DMS 273 (cell line): Measurements from ENCODE around the gene DNAH17.

Experiments
- DNase-seq: peaks from one replicate; lab custom pipeline; 2025; ENCODE audit not compliant: unreplicated experiment; lab: John Stamatoyannopoulos, UW

The DNAH17 gene

GRCh38 chr17:78550464-78550863 is 26.7 kb downstream of the DNAH17 start:
- no peak for DNase-seq

DNA sequence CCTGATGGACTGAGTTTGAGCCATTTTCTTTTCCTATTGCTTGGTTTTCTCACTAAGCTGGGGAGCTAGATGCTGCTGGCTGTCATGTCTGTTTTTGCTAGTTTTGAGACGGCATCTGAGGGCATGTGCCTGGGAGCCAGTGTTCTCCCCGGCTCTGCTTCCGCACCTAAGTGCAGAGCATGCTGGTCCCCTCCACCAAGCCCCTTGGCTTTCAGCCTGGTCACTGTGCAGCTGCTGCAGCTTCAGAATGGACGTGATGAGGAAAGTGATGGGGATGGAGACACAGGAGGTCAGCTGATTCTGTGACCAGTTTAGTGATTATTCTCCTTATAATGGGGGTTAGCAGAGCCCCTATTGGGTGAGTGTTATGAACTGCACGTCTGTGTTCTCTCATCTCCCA is 28.5 kb downstream of the DNAH17 start:
- no peak for DNase-seq

GRCh38 chr17:78547035-78547434 is 30.2 kb downstream of the DNAH17 start:
- no peak for DNase-seq

GRCh38 chr17:78546476-78546875 is 30.7 kb downstream of the DNAH17 start:
- no peak for DNase-seq

DNA sequence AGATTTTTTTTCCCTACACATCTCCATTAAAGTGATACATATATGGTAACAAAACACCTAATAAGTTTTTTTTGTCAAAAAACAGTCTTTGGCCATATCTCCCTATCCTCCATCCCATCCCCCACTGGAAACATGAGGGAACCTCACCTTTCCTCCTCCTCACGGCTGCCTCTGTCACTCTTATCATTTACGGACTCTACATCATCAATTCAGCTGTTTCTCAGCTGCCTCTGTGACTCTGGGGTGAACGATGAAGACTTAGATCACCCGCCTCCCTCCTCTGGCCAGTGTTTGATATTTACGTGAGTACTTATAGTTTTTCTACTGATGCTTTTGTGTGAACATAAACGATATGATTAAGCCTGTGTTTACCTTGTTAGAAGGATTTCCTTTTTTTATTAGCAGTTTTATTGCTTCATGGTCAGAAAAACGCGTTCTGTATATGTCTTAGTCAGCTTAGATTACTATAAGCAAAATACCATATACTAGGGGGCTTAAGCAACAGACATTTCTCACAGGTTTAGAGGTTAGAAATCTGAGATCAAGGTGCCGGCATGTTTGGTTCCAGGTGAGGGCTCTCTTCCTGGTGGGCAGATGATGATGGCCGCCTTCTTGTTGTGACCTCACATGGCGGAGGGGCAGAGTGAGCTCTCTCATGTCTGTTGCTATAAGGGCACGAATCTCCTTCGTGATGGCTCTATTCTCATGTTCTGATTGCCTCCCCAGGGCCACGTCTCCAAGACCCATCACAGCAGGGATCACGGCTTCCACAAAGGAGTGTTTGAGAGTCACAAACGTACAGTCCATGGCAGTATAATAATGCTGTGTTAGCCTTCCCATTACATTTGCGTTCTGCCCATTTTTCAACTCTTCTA is 32.1 kb downstream of the DNAH17 start:
- DNase-seq: no peak

- DNase-seq: no peak
Observed at GRCh38 chr17:78541488-78542206, 35.5 kb downstream of the DNAH17 start.

- no peak for DNase-seq
Observed at GRCh38 chr17:78539781-78540180, 37.4 kb downstream of the DNAH17 start.

GRCh38 chr17:78538033-78538776 is 39.0 kb downstream of the DNAH17 start:
- no peak for DNase-seq

- DNase-seq: no peak
Observed at GRCh38 chr17:78537217-78537860, 39.9 kb downstream of the DNAH17 start.

GRCh38 chr17:78535273-78536197 is 41.7 kb downstream of the DNAH17 start:
- DNase-seq: no peak

- DNase-seq: no peak
Observed at GRCh38 chr17:78534492-78535272, 42.5 kb downstream of the DNAH17 start.

DNA sequence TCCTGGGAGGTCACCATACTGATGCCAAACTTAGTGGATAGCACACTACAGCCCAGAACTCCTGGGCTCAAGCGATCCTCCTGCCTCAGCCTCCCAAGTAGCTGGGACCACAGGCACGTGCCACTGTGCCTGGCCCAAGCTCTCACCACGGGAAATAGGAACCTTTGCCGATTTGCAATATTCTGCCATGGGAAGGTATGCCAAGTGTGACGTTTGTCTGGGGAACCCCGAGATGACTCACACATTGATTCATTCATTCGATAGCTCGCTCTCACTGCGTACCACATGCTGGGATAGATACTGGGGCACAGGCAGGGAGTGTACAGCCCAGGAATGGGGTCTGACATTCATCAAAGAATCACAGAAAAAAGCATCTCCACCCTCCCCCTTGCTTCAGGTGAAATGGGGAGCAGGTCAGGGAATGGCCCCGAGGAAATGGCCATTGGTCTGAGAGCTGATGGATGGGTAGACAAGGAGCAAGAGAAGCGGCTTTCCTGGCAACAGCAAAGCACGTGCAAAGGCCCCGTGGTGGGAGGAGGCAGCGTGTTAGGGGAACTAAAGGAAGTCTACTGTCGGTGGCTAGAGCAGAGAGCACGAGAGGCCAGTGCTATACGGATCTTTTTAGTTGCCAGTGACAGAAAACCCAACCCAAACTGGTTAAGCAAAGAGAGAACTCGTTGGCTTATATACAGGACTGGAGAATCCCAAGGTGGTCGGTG is 44.1 kb downstream of the DNAH17 start:
- no peak for DNase-seq

DNA sequence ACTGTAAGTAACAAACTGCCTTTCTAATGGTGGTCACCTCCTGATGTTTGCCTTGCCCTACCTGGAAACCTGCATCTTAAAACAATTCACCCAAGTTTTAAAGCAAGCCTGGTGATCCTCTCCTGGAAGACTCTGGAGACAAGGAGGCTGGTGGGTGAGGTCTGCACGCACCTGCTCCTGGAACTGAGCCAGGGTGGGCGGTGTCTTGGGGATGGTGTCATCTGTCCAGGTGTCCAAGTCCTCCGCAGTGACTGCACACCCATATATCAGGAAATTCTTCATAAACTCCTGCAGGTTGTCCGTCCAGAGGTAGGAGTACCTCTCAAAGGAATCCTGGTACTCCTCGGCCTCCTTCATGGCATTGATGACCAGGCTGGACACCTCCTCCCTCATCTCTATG is 44.9 kb downstream of the DNAH17 start:
- DNase-seq: no peak

DNA sequence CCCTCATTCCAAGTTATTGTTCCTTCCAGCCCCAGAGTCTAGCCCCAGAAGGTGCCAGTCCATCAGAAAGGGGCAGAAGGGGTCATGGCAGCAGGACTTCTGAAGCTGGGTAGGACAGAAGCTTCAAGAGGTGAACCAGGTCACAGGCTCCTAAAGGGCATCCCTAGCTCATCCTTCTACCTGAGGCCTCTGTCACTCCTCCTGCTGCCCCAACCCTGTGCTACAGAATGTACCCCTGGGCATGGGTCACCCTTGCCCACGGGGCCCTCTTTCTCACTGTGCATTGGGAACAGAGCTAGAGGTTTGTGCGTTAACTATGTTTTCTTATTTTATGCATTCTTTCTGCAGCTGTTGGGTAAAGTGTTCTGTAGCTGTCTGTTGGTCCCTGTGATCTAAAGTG is 46.5 kb downstream of the DNAH17 start:
- DNase-seq: no peak

DNA sequence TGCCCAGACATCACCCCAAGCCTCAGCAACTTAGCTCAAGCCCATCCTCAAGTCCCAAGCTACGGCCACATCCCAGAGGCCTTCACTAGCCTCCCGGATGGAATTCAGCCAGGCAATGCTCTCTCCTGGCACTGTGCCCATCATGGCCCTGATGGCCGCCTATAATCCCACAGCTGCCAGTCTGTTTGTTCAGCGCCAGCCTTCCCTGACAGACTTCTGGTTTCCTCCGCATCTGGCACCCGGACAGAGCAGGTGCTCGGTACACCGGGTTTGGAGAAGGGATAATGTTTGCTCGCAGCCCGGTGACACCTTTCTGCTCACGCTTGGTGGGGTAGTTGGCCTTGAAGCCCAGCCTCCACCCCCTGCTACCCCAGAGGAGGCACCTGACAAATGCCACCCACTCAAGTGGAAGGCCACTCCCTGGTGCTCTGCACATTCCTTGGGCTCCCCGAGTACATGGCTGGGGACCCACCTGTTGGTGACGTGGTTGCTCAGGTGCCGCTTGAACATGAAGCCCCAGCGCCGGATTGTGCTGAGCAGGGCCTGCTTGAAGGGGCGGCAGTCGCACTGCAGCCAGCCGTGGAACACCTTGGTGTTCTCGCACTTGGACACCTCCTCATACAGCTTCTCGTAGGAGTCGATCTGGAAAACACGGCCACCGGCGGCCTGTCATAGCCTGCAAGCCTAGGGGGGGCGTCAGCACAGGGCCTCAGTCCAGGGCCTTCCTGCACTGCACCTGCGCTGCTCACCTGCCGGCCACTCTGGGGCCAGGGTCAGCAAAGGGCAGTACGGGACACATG is 47.1 kb downstream of the DNAH17 start:
- DNase-seq: peak; percentile 97

DNA sequence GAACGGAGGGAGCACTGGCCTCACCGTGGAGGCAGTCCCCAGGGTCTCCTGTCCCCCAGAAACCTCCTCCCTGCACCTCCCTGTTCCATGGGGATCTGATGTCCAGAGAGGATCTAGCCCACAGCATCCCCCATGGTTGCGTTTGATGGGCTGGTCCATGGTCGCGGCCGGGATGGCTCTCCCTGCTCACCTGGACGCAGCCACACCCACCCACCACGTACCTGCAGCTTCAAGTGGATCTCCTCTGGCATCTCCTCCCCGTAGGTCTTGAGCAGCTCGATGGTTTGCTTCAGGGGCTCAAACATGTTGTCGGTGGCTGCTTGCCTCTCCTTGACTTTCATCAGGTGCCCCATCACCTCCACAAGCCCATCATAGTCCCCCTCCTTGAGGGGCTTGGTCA is 47.9 kb downstream of the DNAH17 start:
- no peak for DNase-seq

- peak; percentile 76 for DNase-seq
Observed at GRCh38 chr17:78528541-78528940, 48.7 kb downstream of the DNAH17 start.

DNA sequence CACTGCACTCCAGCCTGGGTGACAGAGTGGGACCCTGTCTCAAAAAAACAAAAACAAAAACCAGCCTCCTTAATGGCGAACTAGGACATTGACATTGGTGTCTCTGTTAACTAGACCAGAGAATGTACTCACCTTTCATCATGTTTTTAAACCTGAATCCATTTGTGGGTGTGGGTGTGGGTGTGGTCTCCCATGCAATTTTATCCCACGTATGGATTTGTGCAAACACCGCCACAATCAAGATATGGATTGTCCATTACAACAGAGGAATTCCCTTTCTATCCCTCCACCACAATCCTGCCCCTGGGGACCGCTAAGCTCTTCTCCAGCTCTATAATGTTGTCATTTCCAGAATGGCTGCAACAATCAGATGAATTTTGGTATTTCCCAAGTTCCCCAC is 49.9 kb downstream of the DNAH17 start:
- DNase-seq: no peak
